Activated CD4-positive, alpha-beta T cell treated with anti-CD3 and anti-CD28 coated beads for 1 hour (primary cell): Measurements from ENCODE around the gene HBQ1.
"Not testable (repeated sequence)": the region's sequence is repeated elsewhere in the genome, so short reads cannot be mapped to it uniquely, and the experiment has no call there.

ENCODE experiments used
- DNase-seq: peaks from one replicate; pipeline ENCODE4 v3.0.0-alpha.2; 2020

The HBQ1 gene

DNA sequence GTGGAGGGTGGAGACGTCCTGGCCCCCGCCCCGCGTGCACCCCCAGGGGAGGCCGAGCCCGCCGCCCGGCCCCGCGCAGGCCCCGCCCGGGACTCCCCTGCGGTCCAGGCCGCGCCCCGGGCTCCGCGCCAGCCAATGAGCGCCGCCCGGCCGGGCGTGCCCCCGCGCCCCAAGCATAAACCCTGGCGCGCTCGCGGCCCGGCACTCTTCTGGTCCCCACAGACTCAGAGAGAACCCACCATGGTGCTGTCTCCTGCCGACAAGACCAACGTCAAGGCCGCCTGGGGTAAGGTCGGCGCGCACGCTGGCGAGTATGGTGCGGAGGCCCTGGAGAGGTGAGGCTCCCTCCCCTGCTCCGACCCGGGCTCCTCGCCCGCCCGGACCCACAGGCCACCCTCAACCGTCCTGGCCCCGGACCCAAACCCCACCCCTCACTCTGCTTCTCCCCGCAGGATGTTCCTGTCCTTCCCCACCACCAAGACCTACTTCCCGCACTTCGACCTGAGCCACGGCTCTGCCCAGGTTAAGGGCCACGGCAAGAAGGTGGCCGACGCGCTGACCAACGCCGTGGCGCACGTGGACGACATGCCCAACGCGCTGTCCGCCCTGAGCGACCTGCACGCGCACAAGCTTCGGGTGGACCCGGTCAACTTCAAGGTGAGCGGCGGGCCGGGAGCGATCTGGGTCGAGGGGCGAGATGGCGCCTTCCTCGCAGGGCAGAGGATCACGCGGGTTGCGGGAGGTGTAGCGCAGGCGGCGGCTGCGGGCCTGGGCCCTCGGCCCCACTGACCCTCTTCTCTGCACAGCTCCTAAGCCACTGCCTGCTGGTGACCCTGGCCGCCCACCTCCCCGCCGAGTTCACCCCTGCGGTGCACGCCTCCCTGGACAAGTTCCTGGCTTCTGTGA, 3.5 kb upstream of the HBQ1 start, which contains the start of gene HBA1:
Gene HBA1 (plus strand): TSS at position 204 of the 906 bp plus-strand sequence. CDS start 37 bp downstream, at position 241.
- DNase-seq: not testable (repeated sequence)

DNA sequence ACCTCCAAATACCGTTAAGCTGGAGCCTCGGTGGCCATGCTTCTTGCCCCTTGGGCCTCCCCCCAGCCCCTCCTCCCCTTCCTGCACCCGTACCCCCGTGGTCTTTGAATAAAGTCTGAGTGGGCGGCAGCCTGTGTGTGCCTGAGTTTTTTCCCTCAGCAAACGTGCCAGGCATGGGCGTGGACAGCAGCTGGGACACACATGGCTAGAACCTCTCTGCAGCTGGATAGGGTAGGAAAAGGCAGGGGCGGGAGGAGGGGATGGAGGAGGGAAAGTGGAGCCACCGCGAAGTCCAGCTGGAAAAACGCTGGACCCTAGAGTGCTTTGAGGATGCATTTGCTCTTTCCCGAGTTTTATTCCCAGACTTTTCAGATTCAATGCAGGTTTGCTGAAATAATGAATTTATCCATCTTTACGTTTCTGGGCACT, 2.9 kb upstream of the HBQ1 start:
- no peak for DNase-seq

DNA sequence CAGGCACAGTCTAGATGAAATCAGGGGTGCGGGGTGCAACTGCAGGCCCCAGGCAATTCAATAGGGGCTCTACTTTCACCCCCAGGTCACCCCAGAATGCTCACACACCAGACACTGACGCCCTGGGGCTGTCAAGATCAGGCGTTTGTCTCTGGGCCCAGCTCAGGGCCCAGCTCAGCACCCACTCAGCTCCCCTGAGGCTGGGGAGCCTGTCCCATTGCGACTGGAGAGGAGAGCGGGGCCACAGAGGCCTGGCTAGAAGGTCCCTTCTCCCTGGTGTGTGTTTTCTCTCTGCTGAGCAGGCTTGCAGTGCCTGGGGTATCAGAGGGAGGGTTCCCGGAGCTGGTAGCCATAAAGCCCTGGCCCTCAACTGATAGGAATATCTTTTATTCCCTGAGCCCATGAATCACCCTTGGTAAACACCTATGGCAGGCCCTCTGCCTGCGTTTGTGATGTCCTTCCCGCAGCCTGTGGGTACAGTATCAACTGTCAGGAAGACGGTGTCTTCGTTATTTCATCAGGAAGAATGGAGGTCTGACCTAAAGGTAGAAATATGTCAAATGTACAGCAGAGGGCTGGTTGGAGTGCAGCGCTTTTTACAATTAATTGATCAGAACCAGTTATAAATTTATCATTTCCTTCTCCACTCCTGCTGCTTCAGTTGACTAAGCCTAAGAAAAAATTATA, 2.1 kb upstream of the HBQ1 start:
- no peak for DNase-seq

DNA sequence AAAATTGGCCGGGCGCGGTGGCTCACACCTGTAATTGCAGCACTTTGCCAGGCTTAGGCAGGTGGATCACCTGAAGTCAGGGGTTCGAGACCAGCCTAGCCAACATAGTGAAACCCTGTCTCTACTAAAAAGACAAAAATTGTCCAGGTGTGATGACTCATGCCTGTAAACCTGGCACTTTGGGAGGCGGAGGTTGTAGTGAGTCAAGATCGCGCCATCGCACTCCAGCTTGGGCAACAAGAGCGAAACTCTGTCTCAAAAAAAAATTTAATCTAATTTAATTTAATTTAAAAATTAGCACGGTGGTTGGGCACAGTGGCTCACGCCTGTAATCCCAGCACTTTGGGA, 1.6 kb upstream of the HBQ1 start:
- no peak for DNase-seq

DNA sequence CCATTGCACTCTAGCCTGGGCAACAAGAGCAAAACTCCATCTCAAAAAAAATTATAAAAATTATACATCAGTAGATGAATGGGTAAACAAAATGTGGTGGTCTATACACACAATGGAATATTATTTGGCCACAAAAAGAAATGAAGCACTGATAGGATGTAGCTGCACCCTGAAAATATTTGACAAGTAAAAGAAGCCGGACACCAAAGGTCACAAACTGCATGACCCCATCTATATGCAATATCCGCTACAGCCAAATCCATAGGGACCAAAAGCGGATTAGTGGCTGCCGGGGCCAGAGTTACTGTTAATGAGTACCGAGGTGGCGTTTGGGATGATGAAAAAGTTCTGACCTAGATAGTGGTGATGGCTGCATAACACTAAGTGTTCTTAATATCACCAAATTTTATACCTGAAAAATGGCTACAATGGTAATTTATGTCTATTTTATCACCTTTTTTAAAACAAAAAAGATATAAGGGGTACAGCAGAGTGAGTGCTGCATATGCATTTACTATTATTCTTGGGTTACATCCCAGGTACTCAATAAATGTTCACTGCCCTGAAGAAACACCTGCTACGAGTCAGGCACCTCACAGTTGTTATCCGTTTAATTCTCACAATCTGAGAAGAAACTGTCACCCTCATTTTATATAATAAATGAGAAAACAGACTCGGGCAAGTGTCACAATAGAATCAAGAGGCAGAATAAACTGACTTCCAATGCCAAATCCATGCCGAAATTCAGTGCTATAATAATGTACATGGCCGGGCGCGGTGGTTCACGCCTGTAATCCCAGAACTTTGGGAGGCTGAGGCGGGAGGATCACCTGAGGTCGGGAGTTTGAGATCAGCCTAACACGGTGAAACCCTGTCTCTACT, 807 bp upstream of the HBQ1 start:
- no peak for DNase-seq

DNA sequence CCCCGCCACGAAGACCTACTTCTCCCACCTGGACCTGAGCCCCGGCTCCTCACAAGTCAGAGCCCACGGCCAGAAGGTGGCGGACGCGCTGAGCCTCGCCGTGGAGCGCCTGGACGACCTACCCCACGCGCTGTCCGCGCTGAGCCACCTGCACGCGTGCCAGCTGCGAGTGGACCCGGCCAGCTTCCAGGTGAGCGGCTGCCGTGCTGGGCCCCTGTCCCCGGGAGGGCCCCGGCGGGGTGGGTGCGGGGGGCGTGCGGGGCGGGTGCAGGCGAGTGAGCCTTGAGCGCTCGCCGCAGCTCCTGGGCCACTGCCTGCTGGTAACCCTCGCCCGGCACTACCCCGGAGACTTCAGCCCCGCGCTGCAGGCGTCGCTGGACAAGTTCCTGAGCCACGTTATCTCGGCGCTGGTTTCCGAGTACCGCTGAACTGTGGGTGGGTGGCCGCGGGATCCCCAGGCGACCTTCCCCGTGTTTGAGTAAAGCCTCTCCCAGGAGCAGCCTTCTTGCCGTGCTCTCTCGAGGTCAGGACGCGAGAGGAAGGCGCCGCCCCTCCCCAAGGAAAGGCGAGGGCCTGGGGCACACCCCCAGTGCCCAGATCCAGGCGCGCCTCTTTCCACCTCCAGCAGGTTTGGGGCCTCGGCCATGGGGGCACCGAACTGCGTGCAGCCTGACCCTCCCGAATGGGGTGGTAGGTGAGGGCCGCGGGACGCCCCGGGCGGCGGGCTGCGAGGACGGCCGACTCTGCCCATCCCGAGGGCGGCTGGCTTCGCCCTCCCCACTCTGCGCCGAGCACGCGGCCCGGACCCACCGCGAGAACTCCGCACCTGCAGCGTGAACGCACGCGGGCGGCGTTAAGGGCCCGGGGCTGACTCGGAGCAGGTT, 664 bp downstream of the HBQ1 start:
- peak; percentile 79 for DNase-seq

DNA sequence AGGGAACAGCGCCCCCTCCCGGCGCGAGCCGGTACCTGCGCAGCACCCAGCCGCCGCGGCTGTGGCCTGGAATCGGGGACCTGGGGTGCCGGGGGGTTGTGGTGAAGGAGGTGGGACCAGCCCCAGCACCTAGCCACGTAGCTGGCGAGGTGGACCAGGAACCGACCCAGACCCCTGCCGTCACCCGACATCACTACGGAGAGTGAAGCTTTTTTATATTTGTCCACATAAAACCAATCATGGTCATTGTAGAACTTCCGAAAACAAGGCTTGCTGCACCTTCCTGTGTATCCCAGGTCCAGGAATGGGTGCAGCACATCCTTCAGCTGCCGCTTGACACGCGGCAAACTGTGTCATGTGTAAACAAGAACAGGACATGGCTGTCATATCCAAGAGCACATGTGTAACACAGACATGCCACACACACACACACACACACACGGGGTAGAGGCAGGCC, 1.3 kb downstream of the HBQ1 start:
- no peak for DNase-seq

DNA sequence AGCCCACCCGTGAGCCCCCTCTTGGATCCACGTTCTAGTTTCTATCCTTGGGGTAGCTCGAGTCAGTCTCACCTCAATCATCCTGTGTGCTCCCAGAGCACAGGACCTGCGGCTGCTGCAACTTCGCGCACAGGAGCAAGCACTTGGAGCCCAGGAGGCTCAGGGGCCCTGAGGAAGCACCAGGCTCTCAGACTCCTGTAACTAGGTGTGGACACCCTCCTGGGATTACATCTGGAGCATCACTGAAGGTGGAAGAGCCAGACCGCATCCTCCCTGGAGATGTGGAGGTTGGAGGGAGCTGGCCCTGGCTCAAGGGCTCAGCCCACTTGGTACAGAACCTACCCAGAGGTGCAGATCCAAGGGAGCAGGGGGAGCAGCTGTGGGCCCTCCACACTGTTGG, 2.7 kb downstream of the HBQ1 start:
- no peak for DNase-seq

DNA sequence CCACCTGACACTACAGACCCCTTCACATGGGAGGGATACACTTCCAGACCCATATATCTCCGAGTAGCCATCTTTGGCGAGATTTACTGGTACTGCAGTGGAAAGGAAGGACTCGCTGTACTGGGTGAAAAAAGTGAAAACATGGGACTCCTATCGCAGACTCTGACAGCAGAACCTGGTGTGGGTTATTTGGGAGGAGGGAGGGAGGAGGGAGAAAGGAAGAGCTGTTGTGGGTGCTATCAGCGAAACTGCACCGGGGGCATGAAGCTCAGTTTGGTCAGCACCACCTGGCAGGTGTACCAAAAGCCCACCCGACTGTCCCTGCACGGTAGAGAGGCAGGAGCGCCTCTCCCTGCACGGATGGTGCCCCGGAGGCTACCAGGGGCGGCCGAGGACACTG, 5.0 kb downstream of the HBQ1 start:
- no peak for DNase-seq

DNA sequence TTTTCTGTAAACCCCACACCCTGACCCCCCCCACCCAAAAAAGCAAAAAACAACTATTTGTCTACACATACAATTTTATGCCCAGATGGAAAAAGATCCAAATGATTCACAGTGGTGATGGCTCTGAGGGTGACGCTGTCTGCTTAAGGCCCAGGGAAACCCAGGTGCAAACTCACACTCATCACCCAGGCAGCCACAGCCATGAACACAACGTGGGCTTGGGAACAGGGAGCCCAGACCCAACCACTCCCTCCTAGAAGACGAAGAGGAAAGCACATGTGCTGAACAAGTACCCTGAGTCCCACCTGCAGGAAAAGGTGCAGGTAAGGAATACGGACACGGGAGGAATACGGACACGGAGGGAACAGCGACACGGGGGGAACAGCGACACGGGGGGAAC, 5.4 kb downstream of the HBQ1 start:
- DNase-seq: no peak

DNA sequence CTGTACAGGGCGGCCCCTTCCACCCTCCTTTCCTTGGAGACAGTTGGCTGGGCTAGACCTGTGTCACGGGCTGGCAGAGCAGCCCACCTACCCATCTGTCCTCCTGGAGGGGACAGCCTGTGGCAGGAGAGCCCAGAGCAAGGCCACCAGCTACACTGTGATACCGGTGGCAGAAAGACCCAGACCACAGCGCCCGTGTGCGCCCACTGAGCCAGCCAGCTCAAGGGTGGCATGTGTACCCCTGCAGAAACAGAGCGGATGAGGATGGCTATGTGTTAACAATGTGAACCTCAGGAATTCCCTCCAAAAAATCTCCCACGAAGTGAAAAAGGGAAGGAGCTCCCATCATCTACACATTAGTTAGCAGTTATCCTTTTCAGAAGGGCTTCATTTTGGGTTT, 7.1 kb downstream of the HBQ1 start:
- no peak for DNase-seq

DNA sequence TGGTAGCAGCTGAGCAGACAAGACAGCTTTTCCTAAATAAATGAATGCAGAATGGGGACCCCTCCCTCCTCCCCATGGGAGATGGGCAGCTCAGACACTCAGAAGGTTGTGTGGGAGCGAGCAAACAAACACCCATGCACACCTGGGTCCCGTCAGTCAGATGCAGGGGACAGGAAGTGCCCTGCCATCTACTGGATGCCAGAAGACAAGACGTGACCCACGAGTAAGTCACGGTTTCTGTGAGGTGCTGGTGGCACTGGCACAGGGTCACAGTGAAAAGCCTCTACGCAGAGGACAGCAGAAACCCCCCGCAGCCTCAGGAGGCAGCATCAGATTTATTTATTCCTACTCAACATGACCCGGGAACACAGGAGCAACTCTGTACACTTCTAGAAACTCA, 8.4 kb downstream of the HBQ1 start:
- peak; percentile 13 for DNase-seq

DNA sequence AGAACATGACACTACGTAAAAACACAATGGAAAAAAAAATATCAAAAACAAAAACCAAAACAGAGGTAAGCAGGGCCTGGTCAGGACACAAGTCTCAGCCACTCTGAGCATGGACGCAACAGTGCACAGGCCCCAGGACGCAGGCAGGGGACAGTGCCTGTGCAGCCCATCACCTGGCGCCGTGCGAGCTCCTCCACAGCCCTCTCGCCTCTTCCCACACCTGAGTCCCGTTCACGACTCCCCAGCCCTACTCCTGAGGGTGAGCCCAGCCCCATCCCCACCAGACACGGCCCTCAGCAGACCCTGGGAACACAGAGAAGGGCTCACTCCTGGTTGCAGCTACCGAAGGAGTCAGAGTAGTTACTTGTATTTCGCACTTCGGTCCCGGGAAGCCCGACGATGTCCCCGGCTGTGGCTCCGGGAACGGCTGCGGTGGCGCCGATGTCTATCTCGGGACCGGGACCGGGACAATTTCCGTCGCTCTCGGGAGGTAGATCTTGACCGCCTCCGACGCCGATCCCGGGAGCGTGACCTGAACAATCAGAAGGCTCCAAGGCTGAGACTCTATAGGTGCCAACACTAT, 9.4 kb downstream of the HBQ1 start:
- DNase-seq: no peak

DNA sequence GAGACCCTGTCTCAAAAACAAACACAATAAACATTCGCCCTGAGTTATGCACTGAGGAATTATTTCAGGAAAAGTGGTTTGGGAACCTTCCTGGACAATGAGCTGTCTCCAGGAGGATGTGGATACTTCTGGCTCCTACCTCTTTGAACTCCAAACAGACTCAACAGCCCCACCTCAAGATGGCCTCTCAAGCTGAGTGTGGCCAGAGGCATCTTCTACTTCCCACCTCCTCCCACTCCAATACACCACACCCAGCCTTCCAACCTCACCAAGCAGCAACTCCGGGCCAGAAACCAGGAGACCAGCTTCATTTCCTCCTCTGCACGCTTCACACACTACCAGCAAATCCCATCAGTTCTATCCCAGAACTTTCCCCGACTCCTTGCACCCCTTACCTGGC, 11.6 kb downstream of the HBQ1 start:
- no peak for DNase-seq

DNA sequence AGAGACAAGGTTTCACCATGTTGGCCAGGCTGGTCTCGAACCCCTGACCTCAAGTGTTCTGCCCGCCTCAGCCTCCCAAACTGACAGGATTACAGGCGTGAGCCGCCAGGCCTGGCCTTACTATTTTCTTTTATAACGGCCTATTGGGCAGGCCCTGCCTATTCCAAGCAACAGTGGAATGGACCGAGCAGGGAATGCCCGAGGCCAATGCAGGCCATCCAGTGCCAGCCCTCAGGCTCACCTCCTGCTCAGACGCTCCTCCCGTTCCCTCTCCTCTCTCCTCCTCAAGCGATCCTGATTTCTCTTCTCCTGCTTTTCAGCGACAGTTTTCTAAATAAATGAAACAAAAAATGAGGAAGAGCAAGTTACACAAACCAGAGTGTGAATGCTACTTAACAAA, 12.4 kb downstream of the HBQ1 start:
- no peak for DNase-seq

DNA sequence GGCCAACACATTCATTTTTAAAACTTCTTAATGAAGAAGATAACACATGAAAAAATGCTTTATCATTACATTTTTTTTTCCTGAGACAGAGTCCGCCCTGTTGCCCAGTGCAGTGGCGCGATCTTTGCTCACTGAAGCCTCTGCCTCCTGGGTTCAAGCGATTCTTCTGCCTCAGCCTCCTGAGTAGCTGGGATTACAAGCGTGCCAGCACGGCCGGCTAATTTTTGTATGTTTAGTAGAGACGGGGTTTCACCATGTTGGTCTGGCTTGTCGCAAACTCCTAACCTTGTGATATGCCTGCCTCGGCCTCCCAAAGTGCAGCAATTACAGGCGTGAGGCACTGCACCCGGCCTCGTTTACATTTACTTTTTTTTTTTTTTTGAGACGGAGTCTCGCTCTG, 13.2 kb downstream of the HBQ1 start:
- DNase-seq: no peak

DNA sequence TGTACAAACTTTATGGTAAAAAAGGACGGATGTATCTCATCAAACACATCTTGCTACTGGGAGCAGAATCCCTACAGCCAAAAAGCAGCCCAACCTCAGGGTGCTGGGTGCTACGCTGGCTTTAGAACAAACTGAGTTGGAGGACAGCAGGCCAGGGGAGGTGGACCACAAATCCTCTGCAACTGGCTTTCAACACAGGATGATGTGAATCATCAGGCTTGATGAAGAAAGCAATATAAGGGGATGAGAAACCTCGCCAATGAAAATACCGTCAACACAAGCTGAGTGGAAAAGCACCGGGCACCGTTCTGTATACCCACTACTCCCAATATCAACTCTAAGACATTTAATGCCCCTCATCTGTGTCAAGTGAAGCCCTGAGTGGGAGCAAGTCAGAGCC, 14.3 kb downstream of the HBQ1 start:
- no peak for DNase-seq

DNA sequence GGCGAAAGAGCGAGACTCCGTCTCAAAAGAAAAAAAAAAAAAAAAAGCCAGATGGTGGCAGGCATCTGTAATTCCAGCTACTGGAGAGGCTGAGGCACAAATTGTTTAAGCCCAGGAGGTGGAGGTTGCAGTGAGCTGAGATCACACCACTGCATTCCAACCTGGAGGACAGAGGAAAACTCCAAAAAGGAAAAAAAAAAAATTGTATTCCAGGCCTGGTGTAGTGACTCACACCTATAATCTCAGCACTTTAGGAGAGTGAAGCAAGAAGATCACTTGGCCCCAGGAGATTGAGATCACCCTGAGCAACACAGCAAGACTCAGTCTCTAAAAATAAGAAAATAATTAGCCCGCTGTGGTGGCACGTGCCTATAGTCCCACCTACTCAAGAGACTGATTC, 20.1 kb downstream of the HBQ1 start:
- no peak for DNase-seq

DNA sequence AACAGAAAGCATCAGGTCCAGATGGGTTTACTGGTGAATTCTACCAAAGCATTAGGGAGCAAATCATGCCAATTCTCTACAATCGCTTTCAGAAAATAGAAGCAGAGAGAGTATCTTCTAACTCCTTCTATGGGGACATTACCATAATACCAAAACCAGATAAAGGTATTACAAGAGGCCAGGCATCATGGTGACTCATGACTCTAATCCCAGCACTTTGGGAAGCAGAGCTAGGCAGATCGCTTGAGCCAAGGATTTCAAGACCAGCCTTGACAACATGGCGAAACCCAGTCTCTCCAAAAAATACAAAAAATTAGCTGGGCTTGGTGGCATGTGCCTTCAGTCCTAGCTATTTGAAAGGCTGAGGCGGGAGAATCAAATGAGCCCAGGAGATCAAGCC, 23.0 kb downstream of the HBQ1 start:
- DNase-seq: no peak

DNA sequence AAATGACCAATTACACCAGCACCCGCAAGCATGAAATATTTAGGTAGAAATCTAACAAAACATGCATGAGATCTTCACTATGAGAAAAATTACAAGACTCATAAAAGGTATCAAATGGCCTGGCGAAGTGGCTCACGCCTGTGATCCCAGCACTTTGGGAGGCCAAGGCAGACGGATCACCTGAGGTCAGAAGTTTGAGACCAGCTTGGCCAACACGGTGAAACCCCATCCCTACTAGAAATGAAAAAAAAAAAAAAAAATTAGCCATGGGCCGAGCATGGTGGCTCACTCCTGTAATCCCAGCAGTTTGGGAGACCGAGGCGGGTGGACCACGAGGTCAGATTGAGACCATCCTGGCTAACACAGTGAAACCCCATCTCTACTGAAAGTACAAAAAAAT, 23.8 kb downstream of the HBQ1 start:
- not testable (repeated sequence) for DNase-seq

DNA sequence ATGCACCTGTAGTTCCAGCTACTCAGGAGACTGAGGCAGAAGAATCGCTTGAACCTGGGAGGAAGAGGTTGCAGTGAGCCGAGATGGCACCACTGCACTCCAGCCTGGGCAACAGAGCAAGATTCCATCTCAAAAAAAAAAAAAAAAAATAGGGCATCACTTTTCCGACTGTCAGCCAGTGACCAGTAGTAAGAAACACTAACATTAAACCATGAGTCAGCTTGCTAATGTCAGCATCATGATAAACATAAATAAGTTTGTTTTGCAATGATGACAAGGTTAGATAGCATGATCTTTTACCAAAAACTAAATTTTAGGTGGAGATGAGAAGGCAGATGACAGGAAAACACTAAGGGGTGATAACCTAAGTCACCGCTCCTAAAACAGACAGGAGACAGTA, 29.1 kb downstream of the HBQ1 start:
- not testable (repeated sequence) for DNase-seq
